GM19035 (cell line): ENCODE data around the gene SLC16A7.
A peak's percentile ranks its signal among the peaks of the same experiment; 100 is the strongest.

ENCODE experiments used
- ATAC-seq: cut with Tn5 transposase; IDR thresholded peaks from one replicate; pipeline ENCODE4 v1.9.1; 2021; ENCODE audit not compliant: unreplicated experiment

The SLC16A7 gene

GRCh38 chr12:59620326-59620725 lies 24.5 kb downstream of the SLC16A7 start:
- ATAC-seq: no peak

DNA sequence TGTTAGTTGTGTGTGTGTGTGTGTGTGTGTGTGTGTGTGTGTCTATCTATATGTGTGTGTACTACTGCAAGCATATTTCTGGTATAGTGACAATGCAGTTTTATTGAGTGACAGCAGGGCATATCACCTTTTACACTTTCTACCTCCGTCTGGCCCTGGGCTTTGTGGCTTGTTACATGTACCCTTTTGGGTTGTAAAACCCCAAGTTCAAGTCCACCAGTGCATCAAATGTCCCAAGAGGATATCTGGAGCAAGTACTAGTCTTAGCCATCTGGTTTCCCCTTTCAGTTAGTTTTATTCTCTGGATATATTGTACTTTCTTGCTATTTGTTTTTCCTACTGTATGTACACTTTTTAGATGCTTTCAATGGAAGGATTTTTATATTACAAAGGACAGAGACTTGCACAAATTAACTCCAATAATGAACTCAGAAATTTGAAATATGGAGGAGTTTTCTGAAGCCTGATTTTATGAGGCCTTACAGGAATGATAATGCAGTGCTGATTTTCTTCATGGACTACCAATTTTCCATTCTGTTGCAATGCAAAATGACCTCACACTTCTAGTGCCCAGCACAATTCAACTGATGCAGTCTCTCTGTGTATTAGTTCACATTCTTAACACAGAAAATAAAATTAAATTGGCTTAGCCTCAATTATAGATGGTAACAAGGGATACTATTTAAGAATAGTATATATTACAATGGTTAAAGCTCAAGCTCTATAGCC lies 29.1 kb downstream of the SLC16A7 start:
- no peak for ATAC-seq

- ATAC-seq: no peak
Measured at GRCh38 chr12:59626382-59626781, 30.6 kb downstream of the SLC16A7 start.

- no peak for ATAC-seq
Measured at GRCh38 chr12:59627582-59627981, 31.8 kb downstream of the SLC16A7 start.

- ATAC-seq: no peak
Measured at GRCh38 chr12:59629890-59630289, 34.1 kb downstream of the SLC16A7 start.

DNA sequence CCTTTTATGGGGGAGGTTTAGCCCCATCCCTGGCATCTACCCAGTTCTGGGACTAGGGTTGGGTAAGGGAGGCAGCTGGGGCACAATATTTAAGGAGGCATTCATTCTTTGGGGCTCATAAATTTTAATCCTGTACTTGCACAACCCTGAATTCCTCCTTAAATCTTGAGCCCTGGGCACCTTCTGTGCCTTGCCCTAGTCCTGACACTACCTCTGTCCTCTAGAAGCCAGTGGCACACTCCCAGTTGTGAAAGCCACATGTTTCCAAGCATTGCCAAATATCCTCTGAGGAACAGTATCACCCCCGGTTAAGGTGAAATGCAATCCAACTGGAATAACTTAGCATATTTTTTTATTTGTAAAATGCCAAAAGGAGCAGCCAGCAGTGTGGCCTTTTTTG lies 36.6 kb downstream of the SLC16A7 start:
- ATAC-seq: no peak

DNA sequence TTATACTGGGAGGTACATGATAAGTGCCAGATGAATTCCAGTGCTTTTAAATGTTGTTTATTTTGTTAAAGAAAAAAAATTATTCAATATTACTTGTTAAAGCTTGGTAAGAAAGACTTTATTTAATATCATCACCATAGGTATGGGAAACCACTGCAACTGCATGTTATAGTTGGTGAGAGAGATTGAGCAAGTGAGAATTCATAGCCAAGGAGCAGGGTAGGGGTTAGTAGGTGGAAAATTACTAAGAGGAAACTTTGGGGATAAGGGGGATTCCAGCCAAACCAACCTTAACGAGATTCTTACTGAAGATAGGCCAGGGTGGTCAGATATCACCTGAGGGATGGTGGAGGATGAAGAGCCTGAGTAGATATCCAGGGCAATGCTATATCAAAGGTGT lies 38.4 kb downstream of the SLC16A7 start:
- no peak for ATAC-seq

DNA sequence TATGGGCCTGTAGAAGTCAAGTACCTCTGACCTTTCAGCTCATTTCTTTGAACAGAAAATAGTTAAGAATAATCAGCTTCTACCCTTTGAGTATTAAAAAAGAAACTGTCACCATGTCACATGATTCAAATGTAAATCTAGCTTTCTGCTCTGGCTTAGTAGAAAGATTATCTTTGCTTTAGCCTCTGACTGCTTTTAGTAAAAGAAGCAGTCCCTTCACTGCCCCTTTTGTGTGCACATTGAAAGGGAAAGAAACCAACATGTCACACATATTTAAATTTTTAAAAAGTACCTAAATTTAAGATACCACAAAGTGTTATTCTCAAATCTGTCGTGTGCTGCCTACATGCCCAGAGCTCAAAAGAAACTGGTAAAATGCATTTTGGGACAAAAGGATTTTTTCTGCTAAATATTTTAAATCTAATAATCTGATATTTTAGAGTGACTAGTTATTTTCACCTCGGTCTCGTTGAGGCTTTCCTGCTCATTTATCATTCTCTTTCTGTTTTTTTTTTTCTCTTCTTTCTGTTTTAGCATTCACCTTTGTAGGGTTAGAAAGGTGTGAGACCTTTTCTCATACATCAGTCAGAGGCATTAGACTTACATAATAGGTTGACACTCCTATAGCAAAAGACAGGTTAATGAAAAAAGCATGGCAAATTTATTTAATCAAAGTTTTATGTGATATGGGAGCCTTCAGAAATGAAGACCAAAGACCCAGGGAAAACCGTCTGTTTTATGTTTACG lies 41.3 kb downstream of the SLC16A7 start:
- ATAC-seq: peak; percentile 75

DNA sequence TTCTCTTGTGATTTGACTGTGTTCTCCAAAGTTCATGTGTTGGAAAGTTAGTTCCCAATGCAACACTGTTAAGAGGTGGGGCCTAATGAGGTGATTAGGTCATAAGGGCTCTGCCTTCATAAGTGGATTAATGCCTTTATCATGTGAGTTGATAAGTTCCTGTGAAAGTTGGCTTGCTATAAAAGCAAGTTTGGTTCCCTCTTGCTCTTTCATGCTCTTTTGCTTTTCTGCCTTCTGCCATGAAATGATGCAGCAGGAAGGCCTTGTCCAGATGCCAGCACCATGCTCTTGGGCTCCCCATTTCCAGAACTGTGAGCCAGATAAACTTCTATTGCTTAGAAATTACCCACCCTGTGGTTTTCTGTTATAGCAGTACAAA lies 41.9 kb downstream of the SLC16A7 start:
- ATAC-seq: no peak

GRCh38 chr12:59643550-59643949 lies 47.7 kb downstream of the SLC16A7 start:
- ATAC-seq: no peak

DNA sequence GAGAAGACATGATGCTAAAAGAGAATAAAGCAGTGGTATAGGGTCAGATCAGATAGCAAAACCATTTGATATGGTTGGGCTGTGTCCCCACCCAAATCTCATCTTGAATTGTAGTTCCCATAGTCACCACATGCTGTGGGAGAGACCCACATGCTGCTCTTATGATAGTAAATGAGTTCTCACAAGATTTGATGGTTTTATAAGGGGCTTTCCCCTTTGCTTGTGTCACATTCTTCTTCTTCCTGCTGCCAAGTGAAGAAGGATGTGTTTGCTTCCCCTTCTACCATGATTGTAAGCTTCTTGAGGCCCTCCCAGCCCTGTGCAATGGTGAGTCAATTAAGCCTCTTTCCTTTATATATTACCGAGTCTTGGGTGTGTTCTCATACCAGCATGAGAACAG lies 49.4 kb downstream of the SLC16A7 start:
- no peak for ATAC-seq

DNA sequence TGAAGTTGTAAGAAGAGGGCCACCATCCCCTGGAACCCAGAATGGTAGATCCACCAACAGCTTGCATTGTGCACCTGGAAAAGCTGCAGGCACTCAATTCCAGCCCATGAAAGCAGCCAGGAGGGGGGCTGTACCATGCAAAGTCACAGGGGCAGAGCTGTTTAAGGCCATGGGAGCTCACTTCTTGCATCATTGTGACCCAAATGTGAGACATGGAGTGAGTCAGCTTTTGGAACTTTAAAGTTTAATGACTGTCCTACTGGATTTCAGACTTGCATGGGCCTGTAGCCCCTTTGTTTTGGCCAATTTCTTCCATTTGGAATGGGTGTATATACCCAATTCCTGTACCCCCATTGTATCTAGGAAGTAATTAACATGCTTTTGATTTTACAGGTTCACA lies 50.8 kb downstream of the SLC16A7 start:
- no peak for ATAC-seq

- no peak for ATAC-seq
Measured at GRCh38 chr12:59649203-59649602, 53.4 kb downstream of the SLC16A7 start.

GRCh38 chr12:59650588-59651228 lies 54.9 kb downstream of the SLC16A7 start:
- no peak for ATAC-seq

DNA sequence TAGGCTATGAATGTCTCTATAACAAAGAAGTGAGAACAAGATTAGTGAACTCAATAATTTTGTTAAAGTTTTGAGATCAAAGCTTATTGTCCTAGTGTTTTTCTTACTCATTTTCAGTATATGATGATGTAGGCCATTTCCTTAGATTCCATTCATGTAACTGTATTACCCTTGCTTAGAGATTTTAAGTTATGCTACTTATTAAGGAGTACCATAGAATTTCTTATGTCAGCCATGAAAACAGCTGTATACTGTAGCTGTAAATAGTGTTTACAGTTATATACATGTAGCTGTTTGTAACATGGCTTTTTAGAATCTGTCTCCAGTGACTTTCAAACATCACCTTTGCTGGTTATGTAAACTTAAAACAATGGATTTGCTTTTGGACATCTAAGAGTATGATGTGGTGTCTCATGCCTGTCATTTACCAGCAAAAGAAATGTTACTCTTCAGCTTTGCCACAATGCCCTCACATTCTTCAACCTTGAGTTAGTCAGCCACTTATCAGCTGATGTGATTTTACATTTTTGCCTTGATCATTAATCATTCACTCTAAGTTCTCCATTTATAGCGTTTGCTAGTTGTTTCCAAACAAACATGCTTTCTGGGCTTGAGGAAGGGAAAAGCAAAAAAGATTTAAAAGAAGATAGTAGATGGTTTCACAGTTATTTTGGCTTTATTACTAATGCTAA lies 55.5 kb downstream of the SLC16A7 start:
- ATAC-seq: no peak

- no peak for ATAC-seq
Measured at GRCh38 chr12:59652130-59652529, 56.3 kb downstream of the SLC16A7 start.

DNA sequence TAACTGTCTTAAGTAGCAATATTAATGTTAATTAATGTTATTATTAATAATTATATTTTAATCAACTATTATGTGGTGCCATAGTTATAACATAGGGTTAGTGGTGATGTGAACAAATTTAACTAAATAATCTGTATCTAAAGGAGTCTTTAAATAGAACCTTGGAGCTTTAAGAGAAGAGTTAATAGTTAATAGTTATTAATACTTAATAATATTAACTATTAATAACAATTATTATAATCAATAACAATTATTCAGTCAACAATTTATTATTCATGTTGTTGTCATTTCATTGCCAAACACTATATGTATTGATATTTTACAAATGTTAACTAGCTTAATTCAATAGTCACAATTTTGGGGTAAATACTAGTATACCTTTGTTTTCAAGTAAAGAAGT lies 58.2 kb downstream of the SLC16A7 start:
- no peak for ATAC-seq

- no peak for ATAC-seq
Measured at GRCh38 chr12:59657266-59657665, 61.4 kb downstream of the SLC16A7 start.

DNA sequence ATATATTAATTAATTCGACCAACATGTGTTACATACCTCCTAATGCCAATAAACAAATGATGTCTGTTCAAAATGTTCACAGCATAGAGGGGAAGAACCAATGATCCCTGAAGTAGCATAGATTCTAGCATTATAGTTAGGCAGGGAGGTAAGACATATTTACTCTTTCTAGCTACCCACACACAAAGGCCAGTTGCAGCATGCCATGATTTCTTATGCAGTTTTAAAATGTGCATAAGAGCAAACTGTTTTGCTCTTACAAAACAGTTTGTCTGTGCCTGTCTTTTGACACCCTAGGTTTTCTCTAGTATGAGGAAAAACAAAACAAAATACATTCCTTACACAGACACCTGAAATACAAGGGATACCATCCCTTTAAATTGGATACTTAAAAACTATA lies 61.9 kb downstream of the SLC16A7 start:
- ATAC-seq: no peak

DNA sequence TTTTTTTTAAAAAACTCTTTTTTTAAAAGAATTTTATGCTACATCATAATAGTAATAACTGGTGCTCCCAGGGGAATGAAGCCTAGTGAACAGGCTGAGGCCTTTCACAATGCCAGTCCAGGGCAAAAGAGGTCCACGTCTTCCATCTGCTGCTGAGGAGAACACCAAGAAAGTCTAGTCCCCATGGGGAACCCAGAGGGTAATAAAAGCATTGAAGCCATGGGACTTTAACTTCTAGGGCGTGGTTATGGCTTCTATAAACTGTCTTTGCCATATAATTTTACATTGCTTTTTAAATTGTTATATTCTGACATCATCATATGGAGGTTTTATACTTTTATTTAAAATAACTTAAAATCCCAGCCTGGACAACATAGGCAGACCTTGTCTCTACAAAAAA lies 64.3 kb downstream of the SLC16A7 start:
- ATAC-seq: no peak

DNA sequence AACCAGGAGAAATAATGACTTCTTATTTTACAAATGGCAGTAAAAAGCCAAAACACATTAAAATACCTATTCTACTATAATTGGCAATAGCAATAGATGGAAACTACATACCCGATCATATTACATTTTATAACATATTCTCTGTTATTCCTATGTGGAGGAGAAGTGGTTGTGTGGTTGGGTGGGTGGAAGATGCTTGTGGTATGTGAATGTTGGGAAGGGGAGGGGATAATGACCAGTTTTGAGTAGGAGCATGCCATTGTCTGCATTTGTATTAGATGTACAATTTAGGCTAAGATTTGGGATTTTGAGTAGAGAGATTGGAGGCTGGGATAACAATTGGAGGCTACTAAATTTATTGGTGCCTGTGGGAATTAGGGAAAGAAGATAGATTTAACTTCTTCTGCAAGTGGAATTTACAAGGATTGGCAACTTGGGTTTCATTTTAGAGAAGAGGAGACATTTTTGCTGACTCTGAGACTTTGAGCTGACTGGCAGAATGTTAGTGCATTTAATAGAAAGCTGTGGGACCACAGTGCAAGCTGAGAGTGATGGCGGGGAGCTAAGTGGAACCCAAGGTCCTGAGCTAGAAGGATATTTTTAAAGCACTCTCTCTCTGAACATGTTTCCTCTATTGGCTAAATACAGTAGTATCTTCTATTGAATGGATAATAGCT lies 65.2 kb downstream of the SLC16A7 start:
- ATAC-seq: no peak
